HG02852 (cell line): ENCODE data around the gene PDE9A.

Experiments used
- ATAC-seq: cut with Tn5 transposase; IDR thresholded peaks from one replicate; pipeline ENCODE4 v1.9.1; 2021; ENCODE audit warnings: mild to moderate bottlenecking, moderate library complexity; ENCODE audit not compliant: unreplicated experiment

The PDE9A gene

DNA sequence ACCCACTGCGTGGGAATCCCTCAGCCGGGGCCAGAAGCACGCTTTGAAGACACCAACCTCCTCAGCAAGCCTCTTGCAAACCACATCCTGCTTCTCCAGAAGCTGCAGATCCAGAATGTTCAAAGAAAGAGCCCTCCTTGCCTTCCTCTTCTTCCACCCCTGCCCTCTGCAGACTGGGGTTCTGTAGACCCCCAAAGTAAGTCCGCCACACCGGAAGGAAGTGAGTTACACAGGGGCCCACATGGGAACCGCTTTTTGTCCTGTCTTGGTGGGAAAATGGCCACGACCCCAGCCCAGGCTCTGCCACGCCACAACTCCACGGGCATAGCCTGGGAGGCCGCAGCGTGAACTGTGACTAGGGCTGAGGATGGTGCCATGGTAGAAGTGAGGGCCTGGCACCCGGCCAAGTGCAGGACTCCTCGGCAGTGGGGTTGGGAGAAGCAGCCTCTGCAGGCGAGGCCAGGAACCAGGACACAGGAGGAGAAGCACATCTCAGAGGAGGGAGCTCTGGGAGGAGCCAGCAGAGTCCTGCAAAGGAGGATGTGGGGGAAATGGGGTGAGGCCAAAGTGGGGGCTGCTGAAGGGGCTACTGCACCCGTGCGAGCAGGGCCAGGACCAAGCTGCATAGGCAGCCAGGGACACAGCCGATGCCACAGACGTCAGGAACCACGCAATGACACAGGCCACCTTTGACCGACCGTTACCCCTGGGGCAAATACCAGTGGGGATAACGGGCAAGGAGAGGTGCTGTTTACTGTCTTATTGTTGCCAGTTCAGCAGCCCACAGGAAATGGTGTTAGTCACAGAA is 30.9 kb downstream of the PDE9A start:
- ATAC-seq = no peak

DNA sequence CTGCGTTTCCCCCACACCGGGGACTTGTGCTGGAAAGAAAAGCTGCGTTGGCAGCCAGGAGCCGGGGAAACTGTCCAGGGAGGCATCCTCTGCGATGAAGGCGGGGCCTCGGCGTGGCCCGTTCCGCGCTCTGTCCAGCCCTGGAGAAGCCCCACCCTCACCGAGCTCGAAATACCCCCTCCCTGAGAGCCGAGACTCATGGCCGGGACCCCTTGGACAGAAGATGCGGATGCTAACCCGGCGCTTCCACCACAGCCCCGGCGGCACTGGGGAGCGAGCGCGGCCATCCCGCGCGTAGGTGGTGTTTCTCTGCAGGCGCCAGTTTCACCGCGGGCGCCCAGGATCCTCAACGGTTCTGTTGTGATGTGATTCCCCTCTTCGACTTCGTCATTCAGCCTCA is 31.6 kb downstream of the PDE9A start:
- no peak for ATAC-seq

DNA sequence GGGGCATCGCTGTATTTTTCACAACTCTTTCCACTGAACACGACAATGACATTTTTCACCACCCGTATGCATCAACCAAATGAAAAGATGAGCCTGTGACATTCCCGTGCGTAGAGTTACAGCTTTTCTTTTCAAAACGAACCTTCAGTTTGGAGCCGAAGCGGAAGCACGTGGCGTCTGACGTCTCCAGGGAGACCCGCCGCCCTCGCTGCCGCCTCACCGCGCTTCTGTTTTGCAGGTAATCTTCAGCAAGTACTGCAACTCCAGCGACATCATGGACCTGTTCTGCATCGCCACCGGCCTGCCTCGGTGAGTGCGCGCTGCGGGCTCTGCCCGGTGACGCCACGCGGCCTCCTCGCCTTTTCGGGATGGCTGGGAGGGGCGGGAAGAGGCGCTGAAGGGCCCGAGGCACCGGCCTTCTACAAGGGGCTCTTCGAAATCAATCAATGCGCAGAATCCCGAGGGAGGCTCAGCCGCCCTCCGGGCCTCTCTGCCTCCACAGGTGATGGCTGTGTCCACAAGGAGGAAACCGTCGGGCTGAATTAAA is 32.6 kb downstream of the PDE9A start:
- no peak for ATAC-seq

DNA sequence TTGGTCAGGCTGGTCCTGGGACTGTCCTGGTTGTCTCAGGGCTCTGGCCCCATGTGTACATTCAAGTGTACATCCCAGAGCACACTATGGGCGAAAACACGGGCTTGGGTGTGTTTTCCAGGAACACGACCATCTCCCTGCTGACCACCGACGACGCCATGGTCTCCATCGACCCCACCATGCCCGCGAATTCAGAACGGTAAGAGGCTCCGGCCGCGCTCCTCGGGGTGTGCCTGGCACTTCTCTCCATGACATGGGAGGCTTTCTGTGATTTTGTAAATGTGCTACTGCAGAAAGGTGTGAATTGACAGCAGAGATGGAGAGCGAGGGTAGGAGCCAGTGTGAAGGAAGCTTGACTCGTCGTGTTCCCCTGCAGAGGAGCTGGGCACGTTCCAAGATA is 34.4 kb downstream of the PDE9A start:
- ATAC-seq = no peak

DNA sequence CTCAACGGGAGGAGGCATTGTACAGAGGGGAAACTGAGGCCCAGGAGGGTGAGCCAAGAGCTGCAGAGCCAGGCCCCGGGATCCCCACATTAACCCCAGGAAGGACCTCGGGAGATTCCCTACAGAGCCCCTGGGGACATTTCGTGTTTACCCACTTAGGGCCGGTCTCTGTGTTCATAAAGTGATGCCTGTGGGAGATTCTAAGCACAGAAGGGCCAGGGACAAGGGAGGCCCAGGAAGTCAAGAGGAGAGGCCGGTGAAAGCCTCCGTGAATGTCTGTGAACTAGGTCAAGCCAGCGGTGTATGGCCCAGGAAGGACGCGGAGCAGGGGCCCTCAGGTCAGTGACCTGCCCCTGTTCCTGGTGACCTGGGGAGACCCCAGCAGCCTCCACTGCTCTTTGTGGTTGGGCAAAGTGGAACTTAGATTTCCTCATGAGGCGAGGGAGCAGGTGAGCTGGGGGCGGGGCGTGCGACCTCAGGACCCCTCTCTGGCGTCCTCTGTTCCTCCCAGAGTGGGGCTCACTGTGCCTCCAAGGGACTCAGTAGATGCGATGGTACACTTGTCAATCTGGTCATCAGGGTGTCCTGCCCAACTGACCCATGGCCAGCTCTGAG is 34.9 kb downstream of the PDE9A start:
- ATAC-seq = no peak

DNA sequence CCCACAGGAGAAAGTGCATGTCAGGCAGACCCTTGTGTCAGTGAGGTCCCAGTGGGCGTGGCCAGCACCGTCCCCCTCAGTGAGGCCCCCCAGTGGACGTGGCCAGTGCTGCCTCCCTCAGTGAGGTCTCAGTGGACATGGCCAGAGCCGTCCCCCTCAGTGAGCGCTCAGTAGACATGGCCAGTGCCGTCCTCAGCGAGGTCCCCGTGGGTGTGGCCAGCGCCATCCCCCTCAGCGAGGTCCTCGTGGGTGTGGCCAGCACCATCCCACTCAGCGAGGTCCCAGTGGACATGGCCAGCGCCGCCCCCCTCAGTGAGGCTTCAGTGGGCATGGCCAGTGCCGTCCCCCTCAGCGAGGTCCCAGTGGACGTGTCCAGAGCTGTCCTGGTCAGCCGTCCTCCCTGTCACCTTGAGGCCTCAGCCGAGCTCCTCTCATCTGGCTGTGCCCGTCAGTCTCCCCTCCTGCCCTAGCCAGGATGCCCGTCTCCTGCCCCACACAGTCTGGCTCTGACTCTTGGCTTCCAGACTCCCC is 35.5 kb downstream of the PDE9A start:
- ATAC-seq = no peak

DNA sequence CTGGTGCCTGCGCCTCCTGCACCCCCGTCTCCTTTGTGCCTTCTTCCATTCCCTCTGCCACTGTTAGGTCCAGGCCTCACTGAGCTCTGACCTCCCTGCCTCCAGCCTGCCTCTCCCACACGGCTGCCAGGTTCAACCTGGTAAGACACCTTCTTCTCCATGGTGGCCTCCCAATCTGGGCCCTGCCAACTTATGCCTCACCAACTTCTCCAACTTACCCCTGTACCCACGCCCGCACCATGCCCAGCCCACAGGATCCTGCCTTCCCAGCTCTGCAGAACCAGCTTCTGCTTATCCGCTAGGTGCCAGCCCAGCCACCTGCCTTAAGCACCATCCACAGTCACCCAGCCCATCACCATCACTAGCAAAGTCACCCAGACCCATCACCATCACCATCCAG is 37.2 kb downstream of the PDE9A start:
- ATAC-seq = no peak

DNA sequence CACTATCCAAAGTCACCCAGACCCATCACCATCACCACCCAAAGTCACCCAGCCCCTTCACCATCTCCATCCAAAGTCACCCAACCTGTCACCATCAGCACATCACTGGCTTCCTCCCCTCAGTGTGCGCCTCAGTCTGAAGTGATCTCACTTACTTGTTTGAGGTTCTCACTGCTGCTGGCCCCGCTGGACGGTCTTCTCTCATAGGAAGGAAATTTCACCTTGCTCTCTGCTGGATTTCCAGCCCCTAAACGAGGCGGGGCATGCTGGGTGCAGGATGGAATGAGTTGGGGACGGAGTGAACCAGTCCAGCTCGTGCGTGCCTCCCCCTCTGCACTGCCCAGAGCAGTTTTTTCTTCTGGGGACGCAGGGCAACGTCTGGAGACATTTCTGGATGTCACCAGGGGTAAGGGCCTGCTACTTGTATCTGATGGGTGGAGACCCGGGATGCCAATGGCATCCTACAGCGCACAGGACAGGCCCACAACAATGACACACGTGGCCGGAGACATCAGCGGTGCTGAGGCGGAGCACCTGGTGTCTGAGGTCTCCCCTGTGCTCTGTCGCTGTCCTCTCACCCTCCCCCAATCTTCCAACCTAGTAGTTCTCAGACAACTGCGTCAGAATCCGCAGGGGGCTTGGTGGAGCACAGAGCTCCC is 38.6 kb downstream of the PDE9A start:
- ATAC-seq = no peak

DNA sequence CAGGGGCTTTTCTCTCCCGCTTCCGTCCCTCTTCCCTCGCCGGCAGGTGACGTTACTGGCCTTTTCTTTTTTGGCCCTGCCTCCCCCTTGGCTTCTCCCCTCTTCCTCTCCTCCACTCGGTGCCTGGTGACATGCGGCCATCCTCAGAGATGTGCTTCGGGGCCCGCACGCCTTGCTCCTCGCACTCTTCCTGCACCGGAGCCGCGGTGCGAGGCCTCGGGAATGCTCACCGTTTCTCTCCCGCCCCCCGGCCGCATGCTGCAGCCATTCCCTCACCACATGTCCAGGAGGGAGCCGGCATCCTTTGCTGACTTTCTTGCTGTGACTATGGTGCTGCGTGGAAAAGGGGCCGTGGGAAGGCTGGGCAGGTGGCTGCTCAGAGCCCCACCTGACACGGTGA is 39.3 kb downstream of the PDE9A start:
- ATAC-seq = no peak

DNA sequence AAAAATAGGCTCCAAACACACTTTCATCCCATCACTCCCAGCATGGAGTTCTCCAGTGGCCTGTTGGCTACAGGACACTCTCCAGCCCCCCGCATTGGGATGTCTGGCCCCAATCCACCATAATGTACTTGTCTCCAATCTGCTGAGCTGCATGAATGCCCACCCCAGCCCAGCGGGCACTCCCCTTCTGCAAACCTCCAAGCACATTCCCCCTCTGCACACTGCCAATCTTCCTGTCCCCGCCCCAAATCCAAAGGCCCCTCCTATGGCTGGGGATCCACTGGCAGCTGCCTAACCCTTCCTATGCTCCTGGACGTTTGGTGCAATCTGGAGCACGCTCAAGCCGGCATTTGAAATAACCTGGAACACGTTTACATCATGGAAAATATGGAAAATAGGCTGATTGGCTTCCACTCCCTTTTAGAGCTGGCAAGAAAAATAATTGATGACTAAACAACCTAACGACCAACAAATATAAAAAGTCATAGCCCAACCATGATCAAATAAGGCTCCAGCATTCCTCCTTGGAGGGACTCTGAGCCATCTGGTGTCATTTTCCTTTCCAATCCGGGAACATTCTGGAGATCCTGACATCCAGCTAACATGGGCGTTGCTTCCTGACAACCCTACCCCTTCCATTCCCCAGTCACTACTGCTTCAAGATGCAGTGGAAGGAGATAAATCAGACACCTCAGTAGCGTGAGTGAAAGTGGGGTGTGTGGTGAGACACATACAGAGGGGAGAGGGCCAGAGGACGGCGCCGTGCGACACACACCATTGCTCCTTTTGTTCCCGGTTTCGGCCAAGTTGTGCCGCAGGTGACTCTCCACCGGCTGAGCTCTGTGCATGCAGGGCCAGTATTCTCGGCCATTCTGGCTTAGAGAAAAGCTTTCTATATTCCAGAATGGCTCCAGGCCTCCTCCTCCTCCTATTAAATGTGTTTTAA is 41.6 kb downstream of the PDE9A start:
- no peak for ATAC-seq

DNA sequence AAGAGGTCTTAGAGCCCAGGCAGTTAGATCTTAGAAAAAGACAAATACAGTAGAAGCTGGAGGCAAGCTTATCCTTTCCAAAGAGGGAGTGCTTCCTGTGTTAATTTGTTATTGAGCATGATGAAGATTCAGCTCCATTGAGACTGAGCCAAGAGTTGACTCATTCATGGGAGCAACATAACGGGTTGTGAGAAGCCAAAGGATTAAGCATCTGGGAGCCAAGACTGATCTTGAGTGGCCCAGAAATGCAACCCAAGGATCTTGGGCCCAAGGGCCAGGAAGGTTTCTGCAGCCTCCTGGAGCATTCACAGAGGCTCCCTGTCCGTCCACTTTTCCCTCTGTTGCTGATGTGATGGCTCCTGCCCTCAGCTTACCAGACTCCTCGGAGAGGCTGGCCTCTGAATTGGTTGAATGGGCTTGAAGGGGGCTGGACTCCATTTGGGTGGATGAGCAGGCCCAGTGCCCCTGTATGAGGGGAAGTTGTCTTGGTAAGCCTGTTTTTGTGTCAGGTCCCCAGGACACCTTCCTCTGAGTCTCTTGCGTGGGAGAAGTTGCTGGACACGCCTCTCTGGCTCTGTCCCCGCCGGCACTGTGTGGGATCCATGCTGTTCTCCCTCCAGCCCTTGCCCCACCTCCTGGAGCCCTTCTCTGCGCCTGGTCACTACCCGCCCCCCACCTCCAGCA is 42.4 kb downstream of the PDE9A start:
- no peak for ATAC-seq

DNA sequence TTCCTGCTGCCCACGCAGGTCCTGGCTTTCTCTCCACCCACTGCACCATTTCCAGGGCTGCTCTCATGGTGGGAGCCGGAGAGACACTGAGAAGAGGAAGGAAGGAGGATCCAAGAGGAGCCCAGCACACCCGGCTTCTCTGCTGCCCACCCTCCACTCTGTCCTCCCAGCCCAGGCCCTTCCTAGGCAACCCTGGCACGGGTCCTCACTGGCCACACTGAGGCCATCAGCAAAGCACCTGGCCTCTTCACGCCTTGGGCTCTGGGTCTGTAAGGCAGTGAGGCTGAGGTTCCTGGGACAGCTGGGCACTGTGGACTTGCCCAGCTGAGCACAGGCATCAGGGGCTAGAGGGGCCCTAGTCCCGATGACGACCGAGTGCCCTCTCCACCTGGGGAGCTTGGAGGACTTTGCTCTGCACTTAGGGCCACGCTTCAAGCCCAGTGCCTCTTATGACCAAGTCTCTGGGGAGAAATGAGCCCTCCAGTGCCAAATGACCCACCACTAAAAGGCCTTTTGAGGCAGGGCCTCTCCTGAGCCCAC is 43.1 kb downstream of the PDE9A start:
- ATAC-seq = no peak

DNA sequence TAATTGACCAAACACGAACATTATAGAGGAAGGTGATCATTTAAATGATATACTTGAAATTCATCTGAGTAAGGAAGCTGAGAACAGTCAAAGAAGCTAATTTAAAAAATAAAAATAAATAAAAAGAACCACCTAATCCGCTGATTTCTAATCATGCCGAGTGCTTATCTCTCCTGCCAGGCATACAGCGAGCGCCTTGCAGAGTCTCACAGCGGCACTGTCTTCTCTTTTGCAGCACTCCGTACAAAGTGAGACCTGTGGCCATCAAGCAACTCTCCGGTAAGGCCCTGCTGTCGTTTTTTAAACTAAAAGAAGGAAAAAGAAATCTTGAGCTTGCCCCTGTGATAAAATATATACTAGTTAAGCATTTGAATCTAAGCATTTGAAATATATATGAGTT is 45.3 kb downstream of the PDE9A start:
- no peak for ATAC-seq

DNA sequence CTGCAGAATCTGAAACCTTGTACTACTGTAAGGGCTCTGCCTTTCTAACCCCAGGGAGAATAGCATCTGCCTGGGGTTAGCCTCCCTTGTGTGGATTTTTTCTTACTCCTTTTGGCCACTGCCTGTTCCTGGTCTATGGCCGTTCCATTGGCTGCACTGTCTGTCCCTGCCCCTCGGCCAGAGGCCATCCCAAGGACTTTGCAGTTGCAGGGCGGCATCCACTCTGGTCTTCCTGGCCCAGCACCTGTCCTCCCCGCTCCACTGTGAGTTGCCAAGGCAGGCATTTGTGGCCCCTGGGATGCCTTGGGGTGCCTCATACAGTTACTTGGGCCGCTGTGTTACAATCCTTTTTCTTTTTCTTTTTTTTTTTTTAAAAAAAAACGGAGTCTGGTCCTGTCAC is 45.8 kb downstream of the PDE9A start:
- no peak for ATAC-seq

DNA sequence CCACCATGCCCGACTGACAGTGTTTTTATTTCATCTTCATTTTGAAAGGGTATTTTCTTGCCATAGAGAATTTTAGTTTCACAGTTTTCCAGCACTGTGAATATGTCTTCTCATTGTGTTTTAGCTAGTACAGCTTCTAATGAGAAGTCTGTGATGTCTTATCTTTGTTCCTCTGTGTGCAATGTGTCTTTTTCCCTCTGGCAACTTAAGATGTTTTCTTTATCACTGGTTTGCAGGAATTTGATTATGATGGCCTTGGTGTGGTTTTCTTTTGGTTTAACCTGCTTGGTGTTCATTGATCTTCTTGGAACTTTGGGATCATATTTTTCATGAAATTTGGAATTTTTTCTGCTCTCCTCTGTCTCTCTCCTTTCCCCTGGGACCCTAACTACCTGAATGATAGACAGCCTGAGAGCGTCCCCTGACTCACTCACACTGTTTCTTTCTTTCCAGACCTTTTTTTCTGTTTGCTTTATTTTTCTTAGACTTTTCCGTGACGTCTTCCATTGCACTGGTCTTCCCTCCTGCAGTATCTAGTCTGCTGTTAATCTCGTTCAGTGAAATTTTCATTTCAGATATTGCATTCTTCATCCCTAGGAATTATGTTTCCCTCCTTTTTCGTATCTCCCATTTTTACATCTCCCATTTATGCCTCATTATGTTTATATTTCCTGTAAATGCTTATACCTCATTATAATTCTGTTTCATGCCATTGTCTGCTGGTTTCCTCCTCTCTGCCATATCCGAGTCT is 48.5 kb downstream of the PDE9A start:
- ATAC-seq = no peak

DNA sequence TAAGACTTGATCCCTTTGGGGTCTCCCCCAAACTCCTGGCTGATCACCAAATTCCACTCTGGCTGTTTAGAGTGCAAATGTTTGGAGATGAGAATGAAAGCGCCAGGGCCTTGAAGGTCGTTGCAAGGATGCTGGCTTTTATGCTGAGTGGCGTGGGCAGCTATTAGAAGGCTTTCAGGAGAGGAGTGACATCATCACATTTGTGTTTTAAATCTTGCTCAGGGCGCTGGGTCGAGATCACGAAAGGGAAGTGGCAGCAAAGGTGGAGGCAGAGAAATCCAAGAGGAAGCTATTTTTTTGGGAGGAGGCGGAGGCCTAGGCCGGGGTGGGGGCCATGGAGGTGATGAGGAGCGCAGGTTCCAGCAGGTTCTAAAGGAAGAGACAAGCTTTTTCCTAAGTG is 49.3 kb downstream of the PDE9A start:
- ATAC-seq = no peak

DNA sequence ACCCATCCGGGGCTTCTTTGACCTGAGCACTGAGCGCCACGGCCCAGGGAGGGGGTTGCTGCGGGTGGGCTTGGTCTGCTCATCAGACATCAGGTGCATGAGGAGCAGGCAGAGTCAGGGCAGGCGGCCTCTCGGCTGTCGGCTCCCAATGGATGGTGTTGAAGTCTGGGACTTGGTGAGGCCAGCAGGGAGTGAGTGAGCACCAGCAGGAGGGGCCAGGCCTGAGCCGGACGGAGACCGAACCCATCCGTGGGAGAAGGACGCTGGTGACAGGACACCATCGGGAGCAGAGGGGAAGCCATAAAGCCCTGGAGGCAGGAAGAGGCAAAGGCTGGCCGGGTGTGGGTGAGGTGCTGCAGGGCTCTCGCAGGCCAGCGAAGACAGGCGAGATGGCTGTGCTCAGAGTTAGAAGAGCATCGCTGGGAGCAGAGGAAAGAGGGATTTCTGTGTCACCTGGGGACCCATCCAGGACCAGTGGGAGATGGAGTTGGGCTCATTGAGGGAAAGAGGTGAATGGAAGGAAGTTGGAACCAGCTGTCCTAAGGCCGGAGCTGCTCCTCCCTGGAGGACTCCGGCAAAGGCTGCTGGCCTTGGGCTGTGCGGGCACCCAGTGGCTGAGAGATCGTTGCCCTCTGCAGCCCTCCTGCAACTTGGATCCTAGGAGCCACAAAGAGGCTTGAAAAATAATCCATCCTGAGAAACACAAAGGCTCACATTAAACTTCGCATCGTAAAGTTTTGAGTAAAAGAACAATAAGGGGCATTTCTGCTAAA is 49.9 kb downstream of the PDE9A start:
- no peak for ATAC-seq

DNA sequence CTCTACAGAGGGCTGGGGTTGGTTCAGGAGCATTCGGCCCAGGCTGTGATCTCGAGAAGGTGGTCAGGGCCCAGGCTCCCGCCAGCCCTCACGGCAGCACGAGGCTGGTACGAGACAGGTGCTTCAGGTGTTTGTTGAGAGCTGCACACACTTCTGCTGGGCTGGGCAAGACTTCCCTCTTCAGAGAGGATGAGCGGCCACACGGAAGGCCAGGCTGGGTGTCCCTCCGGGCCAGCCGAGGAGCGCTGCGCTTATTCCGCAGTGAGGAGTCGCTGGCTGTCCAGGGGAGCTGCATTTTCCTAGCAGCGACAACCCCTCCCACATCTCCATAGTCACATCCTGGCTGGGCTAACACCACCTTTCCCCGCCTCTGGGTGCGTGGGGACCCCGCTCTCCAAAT is 50.5 kb downstream of the PDE9A start:
- no peak for ATAC-seq
